Heart left ventricle (tissue), 16 donors: ENCODE data around the gene DTNA. TPM values are rescaled to one million over a fixed set of nuclear protein-coding genes. Genes with fewer than 3 reads are reported as not detected.

Experiments used
- ATAC-seq, 4 donors: fragments of 200-7000 bp; cut with Tn5 transposase; one replicate each; pipeline ENCODE4 v1.9.1; 2020 to 2022; ENCODE audit warnings: moderate library complexity in 4 of 4, mild to moderate bottlenecking in 3 of 4, moderate number of reproducible peaks in 1 of 4
- DNase-seq, 5 donors: peaks; one replicate each; pipeline ENCODE4 v3.0.0-alpha.2; 2020
- H3K27ac ChIP-seq, 12 donors: fragments of 200-600 bp; sonication (generic) in 4 of 12; one replicate each; pipeline versions ENCODE4 v1.5.0 to v1.8.0; 2016 to 2022; ENCODE audit warnings: mild to moderate bottlenecking in 2 of 12
- H3K27me3 ChIP-seq, 9 donors: fragments of 200-600 bp; sonication (generic) in 2 of 9; one replicate each; pipeline versions ENCODE4 v1.5.1 to v1.8.0; 2016 to 2022; ENCODE audit warnings: mild to moderate bottlenecking in 3 of 9
- H3K36me3 ChIP-seq, 9 donors: fragments of 200-600 bp; sonication (generic) in 2 of 9; one replicate each; pipeline versions ENCODE4 v1.5.0 to v1.8.0; 2018 to 2022; ENCODE audit warnings: mild to moderate bottlenecking in 2 of 9
- H3K4me1 ChIP-seq, 12 donors: fragments of 200-600 bp; sonication (generic) in 4 of 12; one replicate each; pipeline versions ENCODE4 v1.5.0 to v1.8.0; 2016 to 2022; ENCODE audit warnings: mild to moderate bottlenecking in 3 of 12
- H3K4me3 ChIP-seq, 12 donors: fragments of 200-600 bp; sonication (generic) in 4 of 12; one replicate each; pipeline versions ENCODE4 v1.5.0 to v1.8.0; 2017 to 2022; ENCODE audit warnings: mild to moderate bottlenecking in 9 of 12, moderate library complexity in 4 of 12
- H3K9me3 ChIP-seq, 12 donors: fragments of 200-600 bp; sonication (generic) in 4 of 12; one replicate each; pipeline versions ENCODE4 v1.5.0 to v1.8.0; 2016 to 2022; ENCODE audit warnings: mild to moderate bottlenecking in 1 of 12
- POLR2A ChIP-seq, 2 donors: fragments of 450-650 bp; IDR thresholded peaks; one replicate each; pipeline ENCODE4 v1.6.1; 2017; ENCODE audit warnings: antibody characterized with exemption in 2 of 2, mild to moderate bottlenecking in 2 of 2, moderate library complexity in 2 of 2
- WGBS, 4 donors: extraction: QIAGEN DNeasy Blood & Tissue Kit in 2 of 4; methylation state at CpG; one replicate each; pipeline versions ENCODE4 v1.1.5 to v1.1.7; 2013 to 2018; 5-methylcytosine and 5-hydroxymethylcytosine counted together
- intact Hi-C, 10 donors: fragments of 100-400 bp; cut with DNase I; formaldehyde crosslinking; loops; one replicate each; pipeline versions ENCODE4 v1.11.1 to v1.14.2; 2022
- polyA plus RNA-seq, 2 donors: library from polyadenylated mRNA; stranded (reverse); fragments of 200-250 nt; gene quantifications; one replicate each; pipeline ENCODE4 v1.2.3, GENCODE V29; 2013
- total RNA-seq, 9 donors: library from RNA; depleted of rRNA in 2 of 9; stranded (reverse); fragments of >200 nt in 2 of 9; fragmentation: NEBNext Ultra II Directional in 3 of 9; extraction: Animal tissue kit (Norgen Biotek cat#: 25700) in 3 of 9; gene quantifications; one replicate each; pipeline versions ENCODE4 v1.1.0 to v1.2.4, GENCODE V29; 2016 to 2023
- TF ChIP-seq, protein P1 (sequence below), 12 donors: fragments of 200-600 bp; sonication (generic) in 4 of 12; IDR thresholded peaks; one replicate each; pipeline versions ENCODE4 v1.5.0 to v1.8.0; 2018 to 2022; ENCODE audit warnings: antibody characterized with exemption in 12 of 12, mild to moderate bottlenecking in 5 of 12
- donor health status: ischemic (EF 13 %, LVEDD 7.1; RV severe dilation, severe dysfunction).
- donor health status: healthy with polysubstance abuse.
- donor health status: DM: no; HTN: yes; CAD: no.
- donor health status: DM: no; HTN: no; CAD: no.
- donor health status: ischemic (EF 25% LVEDD 6.9; RV normal size, moderate dysfunction).
- donor health status: ischemic (EF 25% LVEDD 5.7; RV mildly dilated, moderate dysfunction).
- donor health status: healthy.
- donor health status: DM: yes; HTN: yes; CAD: no.
- donor health status: ischemic (EF 35%, LVEDD 5.7; RV mildly dilated, moderate dysfunction).
- donor health status: nonischemic (EF 11% LVEDD 7.7; RV severe dilation, severe dysfunction).
- donor health status: DM: yes; HTN: yes; CAD: no.
- donor health status: PGD.
- donor health status: ischemic (EF 29% LVEDD 5.4; RV normal size, mild dysfunction).
- donor health status: nonischemic (EF 23%, LVEDD 6.1; RV moderate dilation, normal function).

DTNA gene
- total and polyA plus RNA-seq, 11 donors, result 92.6 to 220 (median 181) TPM

DNA sequence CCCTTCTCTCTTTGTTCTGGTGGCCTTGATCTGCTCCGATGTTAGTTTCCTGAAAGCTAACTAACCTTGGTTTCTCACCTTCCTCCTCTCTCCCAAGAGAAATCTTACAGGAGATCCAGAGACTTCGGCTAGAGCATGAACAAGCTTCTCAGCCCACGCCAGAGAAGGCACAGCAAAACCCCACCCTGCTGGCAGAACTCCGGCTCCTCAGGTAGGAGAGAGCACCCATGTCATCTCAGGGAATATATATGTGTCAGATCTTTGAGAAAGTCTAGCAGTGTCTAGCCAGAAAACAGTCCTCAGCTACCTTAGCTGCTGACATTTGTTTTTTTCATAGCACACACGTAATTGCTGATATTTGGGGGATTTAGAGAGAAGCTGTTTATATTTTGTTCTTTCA is 148.1 kb downstream of the DTNA start:
- no peaks in the 10 kb centered on the region for H3K9me3 ChIP-seq
- ATAC-seq (no peak), DNase-seq (no peak)
- WGBS, 4 donors, result 87 to 92% (median 91%) methylated on average over 5 of the region's 5 CpGs
- intact Hi-C loops, result no loop called here
- peaks cover 0 to 68% (median 15%) of the 10 kb centered on the region in 9 donors for H3K36me3 ChIP-seq
- no peaks in the 10 kb centered on the region for H3K4me1 ChIP-seq
- H3K4me3 ChIP-seq, result no peak overlapping the region
- TF ChIP-seq POLR2A (IDR thresholded peaks at IDR 0.05), result no peak
- TF ChIP-seq, protein P1, sequence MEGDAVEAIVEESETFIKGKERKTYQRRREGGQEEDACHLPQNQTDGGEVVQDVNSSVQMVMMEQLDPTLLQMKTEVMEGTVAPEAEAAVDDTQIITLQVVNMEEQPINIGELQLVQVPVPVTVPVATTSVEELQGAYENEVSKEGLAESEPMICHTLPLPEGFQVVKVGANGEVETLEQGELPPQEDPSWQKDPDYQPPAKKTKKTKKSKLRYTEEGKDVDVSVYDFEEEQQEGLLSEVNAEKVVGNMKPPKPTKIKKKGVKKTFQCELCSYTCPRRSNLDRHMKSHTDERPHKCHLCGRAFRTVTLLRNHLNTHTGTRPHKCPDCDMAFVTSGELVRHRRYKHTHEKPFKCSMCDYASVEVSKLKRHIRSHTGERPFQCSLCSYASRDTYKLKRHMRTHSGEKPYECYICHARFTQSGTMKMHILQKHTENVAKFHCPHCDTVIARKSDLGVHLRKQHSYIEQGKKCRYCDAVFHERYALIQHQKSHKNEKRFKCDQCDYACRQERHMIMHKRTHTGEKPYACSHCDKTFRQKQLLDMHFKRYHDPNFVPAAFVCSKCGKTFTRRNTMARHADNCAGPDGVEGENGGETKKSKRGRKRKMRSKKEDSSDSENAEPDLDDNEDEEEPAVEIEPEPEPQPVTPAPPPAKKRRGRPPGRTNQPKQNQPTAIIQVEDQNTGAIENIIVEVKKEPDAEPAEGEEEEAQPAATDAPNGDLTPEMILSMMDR (IDR thresholded peaks at IDR 0.05), result no peak
- no peak overlapping the region for H3K27ac ChIP-seq
- H3K27me3 ChIP-seq, result no peaks in the 10 kb centered on the region

DNA sequence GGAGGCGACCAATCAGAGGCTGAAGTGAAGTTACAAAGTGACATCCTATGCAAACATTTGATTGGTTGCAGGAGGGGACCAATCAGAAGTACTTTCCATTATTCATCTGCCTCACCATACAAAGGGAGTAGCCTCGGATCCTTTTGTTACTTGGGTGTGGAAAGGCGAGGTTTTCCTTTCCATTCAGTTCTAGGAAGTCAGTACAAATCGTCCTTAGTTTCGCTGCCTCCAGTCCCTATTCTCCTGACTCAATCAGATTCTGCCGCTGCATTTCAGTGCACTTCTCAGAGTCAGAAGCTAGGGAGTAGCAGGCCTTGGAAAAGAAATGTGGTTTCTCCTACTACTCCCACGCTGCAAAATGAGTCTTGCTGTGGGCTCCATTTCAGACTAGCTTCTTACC is 149.4 kb downstream of the DTNA start:
- Histone ChIP-seq H3K27me3 (no peaks in the 10 kb centered on the region), H3K4me1 (no peaks in the 10 kb centered on the region), H3K36me3 (peaks cover 0 to 75% (median 18%) of the 10 kb centered on the region in 9 donors), H3K9me3 (no peaks in the 10 kb centered on the region), H3K4me3 (no peak overlapping the region), H3K27ac (no peak overlapping the region)
- WGBS, 4 donors, result 86 to 92% (median 90%) methylated on average over 7 of the region's 7 CpGs
- DNase-seq (no peak), ATAC-seq (no peak)
- TF ChIP-seq, protein P1 (IDR thresholded peaks at IDR 0.05), result no peak
- TF ChIP-seq POLR2A (IDR thresholded peaks at IDR 0.05), result no peak
- intact Hi-C loops, result no loop called here

DNA sequence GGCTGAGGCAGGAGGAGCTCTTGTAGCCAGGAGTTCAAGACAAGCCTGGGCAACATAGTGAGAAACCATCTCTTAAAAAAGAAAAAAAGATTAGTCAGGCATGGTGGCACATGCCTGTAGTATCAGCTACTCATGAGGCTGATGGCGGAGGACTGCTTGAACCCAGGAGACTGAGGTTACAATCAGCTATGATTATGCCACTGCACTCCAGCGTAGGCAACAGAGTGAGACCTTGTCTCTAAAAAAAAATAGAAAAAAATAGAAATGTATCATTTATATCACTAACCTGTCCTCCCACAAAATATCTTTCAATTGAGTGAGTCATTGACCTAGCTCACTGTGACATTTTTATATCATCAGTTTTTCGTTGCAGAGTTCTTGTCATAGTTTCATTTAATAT is 152.5 kb downstream of the DTNA start:
- H3K27me3 ChIP-seq, result no peaks in the 10 kb centered on the region
- intact Hi-C loops, result loop anchor here in 1 of 10 donors (10.0 kb wide), 1 partner anchor 282 kb away; no protein-coding TSS in a partner anchor

GRCh38 chr18:34863702-34864101 is 153.6 kb downstream of the DTNA start:
- DNase-seq (no peak), ATAC-seq (no peak)
- Histone ChIP-seq H3K4me3 (no peak overlapping the region), H3K9me3 (no peaks in the 10 kb centered on the region), H3K4me1 (peaks cover 0 to 24% (median 2%) of the 10 kb centered on the region in 12 donors), H3K36me3 (peaks cover 0 to 47% (median 11%) of the 10 kb centered on the region in 9 donors), H3K27me3 (no peaks in the 10 kb centered on the region), H3K27ac (no peak overlapping the region)
- 81 to 94% (median 90%) methylated on average over 3 of the region's 3 CpGs for WGBS, 4 donors
- intact Hi-C loops, result loop anchor here in 1 of 10 donors (10.0 kb wide), 1 partner anchor 281 kb away; no protein-coding TSS in a partner anchor
- TF ChIP-seq, protein P1 (IDR thresholded peaks at IDR 0.05), result no peak
- no peak for TF ChIP-seq POLR2A (IDR thresholded peaks at IDR 0.05)

More for the DNA sequence above, 152.5 kb downstream of the DTNA start:
- Histone ChIP-seq H3K4me1 (peaks cover 0 to 22% (median 0%) of the 10 kb centered on the region in 12 donors), H3K9me3 (no peaks in the 10 kb centered on the region), H3K4me3 (no peak overlapping the region), H3K36me3 (peaks cover 0 to 57% (median 18%) of the 10 kb centered on the region in 9 donors), H3K27ac (no peak overlapping the region)
- no peak for ATAC-seq
- DNase-seq, result no peak
- no peak for TF ChIP-seq POLR2A (IDR thresholded peaks at IDR 0.05)
- TF ChIP-seq, protein P1 (IDR thresholded peaks at IDR 0.05), result no peak
- WGBS, 4 donors, result 88 to 92% (median 89%) methylated on average over 3 of the region's 3 CpGs
